Uterus (tissue), 4 donors: ENCODE results near the gene ISLR2. TPM values are rescaled to one million over a fixed set of nuclear protein-coding genes. Genes with fewer than 3 reads are reported as not detected.
A peak's percentile ranks its signal among the peaks of the same experiment; 100 is the strongest.

ENCODE experiments used
- DNase-seq, 2 donors: peaks; one replicate each; pipeline ENCODE4 v3.0.0-alpha.2; 2019 to 2020
- H3K27ac ChIP-seq, 2 donors: fragments of 200-600 bp; sonication (generic); 1 replicate in 1 of 2; 2 replicates in 1 of 2; pipeline ENCODE4 v1.5.1; 2016 to 2018
- H3K27me3 ChIP-seq, 2 donors: fragments of 200-600 bp; sonication (generic); one replicate each; pipeline ENCODE4 v1.5.1; 2018 to 2019; ENCODE audit warnings: control low read depth in 1 of 2
- H3K36me3 ChIP-seq, 2 donors: fragments of 200-600 bp; sonication (generic); one replicate each; pipeline ENCODE4 v1.5.1; 2019; ENCODE audit warnings: control low read depth in 1 of 2
- H3K4me1 ChIP-seq, 2 donors: fragments of 200-600 bp; sonication (generic); one replicate each; pipeline ENCODE4 v1.5.1; 2018 to 2019; ENCODE audit warnings: control low read depth in 1 of 2
- H3K4me3 ChIP-seq, 2 donors: fragments of 200-600 bp; sonication (generic); 1 replicate in 1 of 2; 2 replicates in 1 of 2; pipeline ENCODE4 v1.5.1; 2018 to 2019; ENCODE audit warnings: mild to moderate bottlenecking in 1 of 2
- H3K9me3 ChIP-seq, 2 donors: fragments of 200-600 bp; sonication (generic); one replicate each; pipeline ENCODE4 v1.5.1; 2019; ENCODE audit warnings: control low read depth in 1 of 2
- POLR2A ChIP-seq, 2 donors: fragments of 450-650 bp; IDR thresholded peaks; one replicate each; pipeline ENCODE4 v1.6.1; 2016; ENCODE audit warnings: antibody characterized with exemption in 2 of 2, mild to moderate bottlenecking in 1 of 2, moderate library complexity in 1 of 2
- intact Hi-C: fragments of 100-400 bp; cut with DNase I; formaldehyde crosslinking; loops from one replicate; pipeline ENCODE4 v1.15.1; 2023; ENCODE audit warnings: low total_unique reads
- total RNA-seq, 4 donors: library from RNA; depleted of rRNA in 3 of 4; stranded (reverse); fragments of >200 nt in 3 of 4; gene quantifications; one replicate each; pipeline versions ENCODE4 v1.1.0 to v1.2.4, GENCODE V29; 2014 to 2023
- TF ChIP-seq, protein P1 (sequence below), 4 experiments: fragments of 200-600 bp in 2 of 4; fragments of 450-650 bp in 2 of 4; sonication (generic) in 2 of 4; IDR thresholded peaks; one replicate each; pipeline ENCODE4 v1.5.1; 2016 to 2019; ENCODE audit warnings: antibody characterized with exemption in 4 of 4, mild to moderate bottlenecking in 2 of 4, moderate library complexity in 1 of 4
- donor health status: DM: yes; HTN: yes; CAD: no.

ISLR2 gene
- total RNA-seq, 4 donors from 2014 or later, result 0.77 to 11.8 (median 5.1) TPM; not detected in 1

- TF ChIP-seq, protein P1, sequence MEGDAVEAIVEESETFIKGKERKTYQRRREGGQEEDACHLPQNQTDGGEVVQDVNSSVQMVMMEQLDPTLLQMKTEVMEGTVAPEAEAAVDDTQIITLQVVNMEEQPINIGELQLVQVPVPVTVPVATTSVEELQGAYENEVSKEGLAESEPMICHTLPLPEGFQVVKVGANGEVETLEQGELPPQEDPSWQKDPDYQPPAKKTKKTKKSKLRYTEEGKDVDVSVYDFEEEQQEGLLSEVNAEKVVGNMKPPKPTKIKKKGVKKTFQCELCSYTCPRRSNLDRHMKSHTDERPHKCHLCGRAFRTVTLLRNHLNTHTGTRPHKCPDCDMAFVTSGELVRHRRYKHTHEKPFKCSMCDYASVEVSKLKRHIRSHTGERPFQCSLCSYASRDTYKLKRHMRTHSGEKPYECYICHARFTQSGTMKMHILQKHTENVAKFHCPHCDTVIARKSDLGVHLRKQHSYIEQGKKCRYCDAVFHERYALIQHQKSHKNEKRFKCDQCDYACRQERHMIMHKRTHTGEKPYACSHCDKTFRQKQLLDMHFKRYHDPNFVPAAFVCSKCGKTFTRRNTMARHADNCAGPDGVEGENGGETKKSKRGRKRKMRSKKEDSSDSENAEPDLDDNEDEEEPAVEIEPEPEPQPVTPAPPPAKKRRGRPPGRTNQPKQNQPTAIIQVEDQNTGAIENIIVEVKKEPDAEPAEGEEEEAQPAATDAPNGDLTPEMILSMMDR (IDR thresholded peaks at IDR 0.05), result no peak
- TF ChIP-seq POLR2A (IDR thresholded peaks at IDR 0.05), result no peak
- H3K9me3 ChIP-seq, result no peaks in the 10 kb centered on the region
- no peaks in the 10 kb centered on the region for H3K27me3 ChIP-seq
- no peak overlapping the region for H3K4me3 ChIP-seq
- intact Hi-C loops, result no loop called here
- H3K27ac ChIP-seq, result no peak overlapping the region
- no peak for DNase-seq
- no peaks in the 10 kb centered on the region for H3K4me1 ChIP-seq
- no peaks in the 10 kb centered on the region for H3K36me3 ChIP-seq
These were observed 7.3 kb upstream of the ISLR2 start for GRCh38 chr15:74123131-74123429.

GRCh38 chr15:74123658-74124057 lies 6.7 kb upstream of the ISLR2 start:
- no peaks in the 10 kb centered on the region for H3K36me3 ChIP-seq
- no peak for TF ChIP-seq POLR2A (IDR thresholded peaks at IDR 0.05)
- TF ChIP-seq, protein P1 (IDR thresholded peaks at IDR 0.05), result no peak
- no peak overlapping the region for H3K27ac ChIP-seq
- H3K27me3 ChIP-seq, result peaks cover 0 to 1% of the 10 kb centered on the region in 2 donors
- DNase-seq, result no peak
- intact Hi-C loops, result no loop called here
- no peaks in the 10 kb centered on the region for H3K9me3 ChIP-seq
- no peak overlapping the region for H3K4me3 ChIP-seq
- H3K4me1 ChIP-seq, result no peaks in the 10 kb centered on the region

DNA sequence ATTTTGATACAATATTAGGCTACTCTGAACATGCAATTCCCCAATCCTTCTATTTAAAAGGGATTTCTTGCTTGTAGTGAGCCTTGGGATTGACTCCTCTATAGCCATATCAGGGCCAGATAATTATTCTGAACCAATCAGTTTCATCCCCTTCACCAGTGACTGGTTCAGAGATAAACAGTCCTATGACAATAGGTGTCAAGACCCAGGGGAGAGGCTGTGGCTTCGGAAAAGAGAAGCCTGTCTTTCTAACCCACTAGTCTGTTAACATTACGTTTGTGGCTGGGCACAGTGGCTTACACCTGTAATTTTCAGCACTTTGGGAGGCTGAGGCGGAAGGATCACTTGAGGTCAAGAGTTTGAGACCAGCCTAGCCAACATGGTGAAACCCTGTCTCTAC lies 6.2 kb upstream of the ISLR2 start:
- H3K36me3 ChIP-seq, result no peaks in the 10 kb centered on the region
- no peaks in the 10 kb centered on the region for H3K9me3 ChIP-seq
- no peak for DNase-seq
- TF ChIP-seq, protein P1 (IDR thresholded peaks at IDR 0.05), result no peak
- no peak overlapping the region for H3K27ac ChIP-seq
- H3K4me3 ChIP-seq, result no peak overlapping the region
- intact Hi-C loops, result no loop called here
- H3K4me1 ChIP-seq, result no peaks in the 10 kb centered on the region
- H3K27me3 ChIP-seq, result peaks cover 0 to 7% of the 10 kb centered on the region in 2 donors

DNA sequence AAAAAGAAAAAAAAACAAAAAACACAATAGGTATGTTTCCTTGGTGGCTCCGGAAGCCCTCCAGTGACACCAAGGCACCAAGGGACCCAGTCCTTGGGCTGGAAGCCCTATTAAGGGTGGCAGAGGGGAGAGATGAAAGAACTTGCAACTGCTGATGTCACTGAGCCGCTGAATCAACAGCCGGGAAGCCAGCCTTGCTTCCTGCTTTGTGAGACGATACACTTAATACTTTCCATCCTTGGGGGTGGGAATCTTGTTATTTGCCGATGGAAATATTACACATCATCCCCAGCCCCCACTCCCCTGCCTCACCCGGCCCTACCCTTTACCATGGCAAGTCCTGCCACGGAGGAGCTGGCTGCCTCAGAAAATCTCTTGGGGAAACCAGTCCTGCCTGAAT lies 5.6 kb upstream of the ISLR2 start:
- peaks cover 0 to 3% of the 10 kb centered on the region in 2 donors for H3K4me1 ChIP-seq
- DNase-seq, result no peak
- H3K9me3 ChIP-seq, result no peaks in the 10 kb centered on the region
- H3K36me3 ChIP-seq, result no peaks in the 10 kb centered on the region
- no peak overlapping the region for H3K4me3 ChIP-seq
- H3K27ac ChIP-seq, result no peak overlapping the region
- H3K27me3 ChIP-seq, result peaks cover 0 to 12% of the 10 kb centered on the region in 2 donors
- TF ChIP-seq, protein P1 (IDR thresholded peaks at IDR 0.05), result no peak
- TF ChIP-seq POLR2A (IDR thresholded peaks at IDR 0.05), result no peak
- intact Hi-C loops, result loop anchor here (5.0 kb wide), 2 partner anchors 178 to 198 kb away; no protein-coding TSS in a partner anchor

GRCh38 chr15:74127255-74127953 lies 3.0 kb upstream of the ISLR2 start:
- no peaks in the 10 kb centered on the region for H3K36me3 ChIP-seq
- peak overlapping the region in 1 of 2 donors; percentile 47 for H3K27ac ChIP-seq
- TF ChIP-seq, protein P1 (IDR thresholded peaks at IDR 0.05), result peak; percentile 98 to 100 (median 99)
- TF ChIP-seq POLR2A (IDR thresholded peaks at IDR 0.05), result peak in 1 of 2 donors; percentile 25
- H3K4me1 ChIP-seq, result peaks cover 0 to 11% of the 10 kb centered on the region in 2 donors
- peaks cover 14 to 23% of the 10 kb centered on the region in 2 donors for H3K27me3 ChIP-seq
- peak; percentile 85 to 91 for DNase-seq
- H3K9me3 ChIP-seq, result no peaks in the 10 kb centered on the region
- H3K4me3 ChIP-seq, result peak overlapping the region; percentile 22 to 33
- intact Hi-C loops, result loop anchor here (5.0 kb wide), 2 partner anchors 175 to 195 kb away; no protein-coding TSS in a partner anchor
